GM12878 (cell line): ENCODE data around the gene CCDC141. TPM values are rescaled to one million over a fixed set of nuclear protein-coding genes. Genes with fewer than 3 reads are reported as not detected.
"Not testable (repeated sequence)": the region's sequence is repeated elsewhere in the genome, so short reads cannot be mapped to it uniquely, and the experiment has no call there.

ENCODE experiments used
- ATAC-seq: fragments of 200-7000 bp; cut with Tn5 transposase; 3 replicates; pipeline ENCODE4 v1.9.1; 2020; ENCODE audit warnings: mild to moderate bottlenecking, moderate library complexity
- BruUV-seq: library from RNA; stranded (reverse); fragments of 400-500 nt; replicated peaks from 2 replicates; lab custom pipeline; 2021; lab: Mats Ljungman, UMichigan
- CTCF ChIA-PET: fragments of 300-600 bp; sonication (Branson Sonifier 250); formaldehyde crosslinking; extraction: SDS; loops from one replicate; lab custom pipeline; 2021; ENCODE audit warnings: inconsistent platforms; lab: Yijun Ruan, JAX
- POLR2A ChIA-PET: fragments of 350-600 bp; formaldehyde crosslinking; extraction: SDS; loops from one replicate; lab custom pipeline; 2021; ENCODE audit warnings: inconsistent platforms; lab: Charles Lee
- RAD21 ChIA-PET: fragments of 300-600 bp; sonication (Branson Sonifier 250); formaldehyde crosslinking; loops from one replicate; lab custom pipeline; 2023; ENCODE audit warnings: antibody characterized with exemption; ENCODE audit not compliant: unreplicated experiment; lab: Charles Lee
- SMC1A ChIA-PET: fragments of 300-600 bp; sonication (Branson Sonifier 250); formaldehyde crosslinking; loops from one replicate; lab custom pipeline; 2023; ENCODE audit not compliant: unreplicated experiment, uncharacterized antibody; lab: Charles Lee
- DNase-seq: peaks from one replicate; pipeline ENCODE4 v3.0.0-alpha.2; 2011; ENCODE audit warnings: low read depth, low spot score
- FAIRE-seq: peaks from 3 replicates; lab custom pipeline; 2011; peaks lifted over from hg19 to GRCh38; lab: Jason Lieb, UNC
- H2AFZ ChIP-seq: 2 replicates; pipeline ENCODE4 v1.6.0; 2011; ENCODE audit warnings: low read depth, low read length, control low read depth; ENCODE audit not compliant: control insufficient read depth
- H3K27ac ChIP-seq: 2 replicates; pipeline ENCODE4 v1.5.1; 2011; ENCODE audit warnings: control low read depth; ENCODE audit not compliant: control insufficient read depth, insufficient read depth
- H3K27me3 ChIP-seq, 2 experiments: replicated peaks in 1 of 2; 2 replicates each; pipeline versions ENCODE4 v1.6.0 to v1.6.1; 2011; ENCODE audit warnings: low read length in 1 of 2; ENCODE audit not compliant: control insufficient read depth in 2 of 2, insufficient read depth in 2 of 2
- H3K36me3 ChIP-seq, 2 experiments: 2 replicates each; pipeline ENCODE4 v1.5.1; 2011; ENCODE audit warnings: low read length in 1 of 2; ENCODE audit not compliant: control insufficient read depth in 2 of 2, insufficient read depth in 2 of 2
- H3K4me1 ChIP-seq: 2 replicates; pipeline ENCODE4 v1.6.1; 2011; ENCODE audit warnings: mild to moderate bottlenecking, low read length, moderate library complexity, mixed read lengths; ENCODE audit not compliant: control insufficient read depth, insufficient read depth
- H3K4me2 ChIP-seq: 2 replicates; pipeline ENCODE4 v1.6.0; 2011; ENCODE audit warnings: control low read depth; ENCODE audit not compliant: control insufficient read depth, insufficient read depth
- H3K4me3 ChIP-seq: fragments of 200-600 bp; sonication (generic); 2 replicates; pipeline ENCODE4 v1.5.1; 2016
- H3K79me2 ChIP-seq: 2 replicates; pipeline ENCODE4 v1.6.0; 2011; ENCODE audit warnings: low read length; ENCODE audit not compliant: control insufficient read depth, insufficient read depth
- H3K9ac ChIP-seq: 2 replicates; pipeline ENCODE4 v1.8.0; 2011; ENCODE audit warnings: low read length, control low read depth, mixed read lengths; ENCODE audit not compliant: control insufficient read depth, insufficient read depth
- H3K9me3 ChIP-seq: replicated peaks from 3 replicates; pipeline ENCODE4 v1.5.1; 2011; ENCODE audit warnings: mild to moderate bottlenecking, low read length; ENCODE audit not compliant: control insufficient read depth, insufficient read depth
- H4K20me1 ChIP-seq: 2 replicates; pipeline ENCODE4 v1.6.0; 2011; ENCODE audit not compliant: control insufficient read depth, insufficient read depth
- STAT1 ChIP-seq: fragments of 450-650 bp; conservative IDR thresholded peaks from 2 replicates; pipeline ENCODE4 v1.6.1; 2014; ENCODE audit warnings: antibody characterized with exemption, mild to moderate bottlenecking
- WGBS: methylation state at CpG from one replicate; pipeline ENCODE4 v1.1.6; 2016; ENCODE audit warnings: low lambda C conversion rate; ENCODE audit not compliant: insufficient replicate concordance, insufficient coverage; ENCODE audit errors: missing lambda C conversion rate; 5-methylcytosine and 5-hydroxymethylcytosine counted together
- in situ Hi-C: fragments of 300-500 bp; cut with MboI; formaldehyde crosslinking; loops from 9 replicates; pipeline ENCODE4 v1.14.3; 2018; ENCODE audit warnings: mixed read lengths
- intact Hi-C: fragments of 100-400 bp; cut with micrococcal nuclease; formaldehyde crosslinking; loops from one replicate; pipeline ENCODE4 v1.14.2; 2022; ENCODE audit not compliant: unreplicated experiment
- polyA plus RNA-seq, 11 experiments: library from polyadenylated mRNA; depleted of rRNA in 4 of 11; unstranded in 6 of 11; stranded (reverse) in 5 of 11; fragments of >200 nt; fragmentation: Nextera tagmentation in 4 of 11; fragmentation: Illumina TruSeq in 1 of 11; extraction: Ambion mirVana in 4 of 11; extraction: Trizol in 1 of 11; gene quantifications; 1 replicate in 1 of 11; 2 replicates in 10 of 11; pipeline versions ENCODE4 v1.2.1 to v1.2.3, GENCODE V29; 2011 to 2016; ENCODE audit warnings: inconsistent platforms in 2 of 11, missing spikeins in 2 of 11, low read depth in 1 of 11
- total RNA-seq, 4 experiments: library from RNA; depleted of rRNA in 3 of 4; stranded (reverse); fragments of >200 nt in 3 of 4; fragmentation: Illumina TruSeq in 1 of 4; extraction: Trizol in 1 of 4; gene quantifications; 2 replicates each; pipeline versions ENCODE4 v1.2.1 to v1.2.3, GENCODE V29; 2013 to 2021
- TF ChIP-seq, protein P1 (sequence below): fragments of 450-650 bp; IDR thresholded peaks from 2 replicates; pipeline ENCODE4 v1.6.1; 2017; ENCODE audit warnings: antibody characterized with exemption, mild to moderate bottlenecking, moderate library complexity

Gene CCDC141
- total and polyA plus RNA-seq, 10 of the 15 experiments (the other 5 are each of a cell fraction or from before 2014, with no cell fraction given) = 0.84 to 12.5 (median 3.6) TPM

DNA sequence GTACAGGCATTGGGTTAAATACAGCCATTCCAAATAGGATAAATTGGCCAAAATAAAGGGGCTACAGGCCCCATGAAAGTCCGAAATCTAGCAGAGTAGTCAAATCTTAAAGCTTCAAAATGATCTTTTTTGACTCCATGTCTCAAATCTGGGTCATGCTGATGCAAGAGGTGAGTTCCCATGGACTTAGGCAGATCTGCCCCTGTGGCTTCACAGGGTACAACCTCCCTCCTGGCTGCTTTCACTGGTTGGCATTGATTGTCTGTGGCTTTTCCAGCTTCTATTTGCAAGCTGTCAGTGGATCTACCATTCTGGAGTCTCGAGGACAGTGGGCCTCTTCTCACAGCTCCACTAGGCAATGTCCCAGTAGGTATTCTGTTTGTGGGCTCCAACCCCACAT, 56.1 kb downstream of the CCDC141 start (continued):
- TF ChIP-seq, protein P1, sequence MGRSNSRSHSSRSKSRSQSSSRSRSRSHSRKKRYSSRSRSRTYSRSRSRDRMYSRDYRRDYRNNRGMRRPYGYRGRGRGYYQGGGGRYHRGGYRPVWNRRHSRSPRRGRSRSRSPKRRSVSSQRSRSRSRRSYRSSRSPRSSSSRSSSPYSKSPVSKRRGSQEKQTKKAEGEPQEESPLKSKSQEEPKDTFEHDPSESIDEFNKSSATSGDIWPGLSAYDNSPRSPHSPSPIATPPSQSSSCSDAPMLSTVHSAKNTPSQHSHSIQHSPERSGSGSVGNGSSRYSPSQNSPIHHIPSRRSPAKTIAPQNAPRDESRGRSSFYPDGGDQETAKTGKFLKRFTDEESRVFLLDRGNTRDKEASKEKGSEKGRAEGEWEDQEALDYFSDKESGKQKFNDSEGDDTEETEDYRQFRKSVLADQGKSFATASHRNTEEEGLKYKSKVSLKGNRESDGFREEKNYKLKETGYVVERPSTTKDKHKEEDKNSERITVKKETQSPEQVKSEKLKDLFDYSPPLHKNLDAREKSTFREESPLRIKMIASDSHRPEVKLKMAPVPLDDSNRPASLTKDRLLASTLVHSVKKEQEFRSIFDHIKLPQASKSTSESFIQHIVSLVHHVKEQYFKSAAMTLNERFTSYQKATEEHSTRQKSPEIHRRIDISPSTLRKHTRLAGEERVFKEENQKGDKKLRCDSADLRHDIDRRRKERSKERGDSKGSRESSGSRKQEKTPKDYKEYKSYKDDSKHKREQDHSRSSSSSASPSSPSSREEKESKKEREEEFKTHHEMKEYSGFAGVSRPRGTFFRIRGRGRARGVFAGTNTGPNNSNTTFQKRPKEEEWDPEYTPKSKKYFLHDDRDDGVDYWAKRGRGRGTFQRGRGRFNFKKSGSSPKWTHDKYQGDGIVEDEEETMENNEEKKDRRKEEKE = no peak
- no peak for TF ChIP-seq STAT1

DNA sequence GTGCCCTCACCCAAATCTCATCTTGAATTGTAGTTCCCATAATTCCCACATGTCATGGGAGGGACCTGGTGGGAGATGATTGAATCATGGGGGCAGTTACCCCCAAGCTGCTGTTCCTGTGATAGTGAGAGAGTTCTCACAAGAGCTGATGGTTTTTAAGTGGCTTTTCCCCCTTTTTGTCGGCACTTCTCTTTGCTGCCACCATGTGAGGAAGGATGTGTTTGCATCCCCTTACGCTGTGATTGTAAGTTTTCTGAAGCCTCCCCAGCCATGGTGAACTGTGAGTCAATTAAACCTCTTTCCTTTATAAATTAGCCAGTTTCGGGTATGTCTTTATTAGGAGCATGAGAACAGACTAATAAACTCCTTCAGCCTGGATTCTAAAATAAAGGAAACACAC, 57.2 kb downstream of the CCDC141 start:
- BruUV-seq, ATAC-seq, H3K36me3 ChIP-seq, RAD21 ChIA-PET, H3K27me3 ChIP-seq, H3K4me1 ChIP-seq, H3K4me3 ChIP-seq, DNase-seq, H3K4me2 ChIP-seq, SMC1A ChIA-PET, H2AFZ ChIP-seq, H4K20me1 ChIP-seq, H3K79me2 ChIP-seq, FAIRE-seq, H3K9me3 ChIP-seq, POLR2A ChIA-PET, H3K9ac ChIP-seq, intact Hi-C loops, in situ Hi-C loops, H3K27ac ChIP-seq: not testable (repeated sequence)
- CTCF ChIA-PET = interaction anchor here (1.6 kb wide), 1 partner anchor 28 kb away, joined by 7 read pairs; no protein-coding TSS in a partner anchor
- 98% methylated on average over 3 of the region's 3 CpGs for WGBS
